ENCODE measurements around the gene RPS6KA2. TPM values are rescaled to one million over a fixed set of nuclear protein-coding genes. Genes with fewer than 3 reads are reported as not detected.

Gene RPS6KA2
- total and polyA plus RNA-seq, 2 donors (not counting 3 experiments of a cell fraction or from before 2014, with no cell fraction given) = 54.5 to 75.8 TPM

DNA sequence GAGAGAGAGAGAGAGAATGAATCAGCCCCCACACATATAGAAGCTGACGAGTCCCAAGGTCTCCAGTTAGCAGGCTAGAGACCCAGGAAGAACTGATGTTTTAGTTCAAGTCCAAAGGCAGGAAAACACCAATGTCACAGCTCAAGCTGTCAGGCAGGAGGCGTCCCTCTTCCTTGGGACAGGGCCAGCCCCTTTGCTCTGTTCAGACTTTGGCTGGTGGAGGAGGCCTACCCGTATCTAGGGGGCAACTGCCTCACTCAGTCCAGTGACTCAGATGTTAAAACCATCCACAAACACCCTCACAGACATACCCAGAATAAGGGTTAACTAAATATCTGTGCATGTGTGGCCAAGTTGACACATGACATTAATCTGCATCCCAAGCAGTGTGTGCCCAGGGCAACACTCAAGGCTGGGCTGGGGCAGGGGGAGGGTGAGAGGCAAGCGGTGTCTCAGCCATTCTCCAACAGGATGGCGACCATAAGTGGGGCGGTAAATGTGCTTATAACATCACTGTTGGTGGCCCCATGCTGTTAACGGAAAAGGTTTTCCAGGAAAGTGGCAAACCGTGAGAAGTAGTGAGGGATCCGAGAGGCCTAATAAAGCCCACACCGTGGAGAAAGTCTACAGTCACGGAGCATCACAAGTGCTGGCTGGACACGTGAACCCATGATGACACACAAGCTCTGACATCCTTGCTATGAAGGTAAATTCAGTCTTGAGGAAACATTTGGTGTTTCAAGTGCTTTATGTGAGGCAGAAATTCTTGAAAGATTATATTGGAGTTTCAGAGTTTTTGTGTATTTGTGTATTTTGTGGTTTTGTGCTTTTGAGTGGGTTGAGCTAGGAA lies 68.7 kb downstream of the RPS6KA2 start:
- intact Hi-C loops (cut with micrococcal nuclease) = no loop called here
- peaks cover 10% of the 10 kb centered on the region for H3K79me2 ChIP-seq (ENCODE audit: control insufficient read depth, insufficient read depth, low read length)
- FAIRE-seq (no peak), DNase-seq (ENCODE audit: low read depth, low spot score) (no peak)
- H3K9ac ChIP-seq (replicated peaks; ENCODE audit: extremely low read depth, insufficient read depth, low read length) = no peak overlapping the region
- H2AFZ ChIP-seq (ENCODE audit: low read depth, low read length) = no peak overlapping the region
- CTCF ChIA-PET = interaction anchor here (1.3 to 2.0 kb wide), 2 partner anchors 31 to 432 kb away, joined by 3 to 4 read pairs; no protein-coding TSS in a partner anchor
- dilution Hi-C loops (cut with MboI; ENCODE audit: extremely low pct_ligation_motif_present, low sequenced_read_pairs) = no loop called here
- H3K27me3 ChIP-seq (ENCODE audit: control insufficient read depth in 2 of 2, insufficient read depth in 2 of 2, low read length in 2 of 2) = no peaks in the 10 kb centered on the region
- no peaks in the 10 kb centered on the region for H3K9me1 ChIP-seq (replicated peaks; ENCODE audit: control insufficient read depth, extremely low read depth, insufficient read depth, low read length)
- no peaks in the 10 kb centered on the region for H3K36me3 ChIP-seq (ENCODE audit: control insufficient read depth in 2 of 2, extremely low read depth in 1 of 2, insufficient read depth in 2 of 2, low read length in 2 of 2)
- POLR2A ChIA-PET = interaction anchor here (0.8 kb wide), 1 partner anchor 82 kb away, joined by 4 read pairs; no protein-coding TSS in a partner anchor
- H3K9me3 ChIP-seq (replicated peaks; ENCODE audit: control insufficient read depth, insufficient read depth, low read length) = no peaks in the 10 kb centered on the region
- BruUV-seq (replicated peaks) = no TSS peak
- H3K4me1 ChIP-seq (ENCODE audit: control insufficient read depth, extremely low read depth, insufficient read depth, low read length) = peaks cover 32% of the 10 kb centered on the region
- no peaks in the 10 kb centered on the region for H4K20me1 ChIP-seq (replicated peaks; ENCODE audit: control insufficient read depth, extremely low read depth, insufficient read depth, low read length)
- no peak overlapping the region for H3K4me2 ChIP-seq (ENCODE audit: insufficient read depth, low read length)
- H3K27ac ChIP-seq (ENCODE audit: insufficient read depth, low read depth, low read length) = peak overlapping the region; percentile 6
- TF ChIP-seq JUN (IDR thresholded peaks at IDR 0.05; ENCODE audit: borderline replicate concordance, insufficient read depth, insufficient read length, low read depth) (no peak), POLR2AphosphoS5 (IDR thresholded peaks at IDR 0.05; ENCODE audit: insufficient read depth, low read depth, low read length) (no peak), GATA2 (IDR thresholded peaks at IDR 0.05; ENCODE audit: insufficient read depth, insufficient read length, low read depth, low read length) (no peak), POLR2A (IDR thresholded peaks at IDR 0.05; ENCODE audit: low read depth, low read length) (no peak), MYC (IDR thresholded peaks at IDR 0.05; ENCODE audit: low read depth, low read length) (no peak), EZH2 (IDR thresholded peaks at IDR 0.05; ENCODE audit: borderline replicate concordance, low read depth, low read length, severe bottlenecking) (no peak), FOS (IDR thresholded peaks at IDR 0.05; ENCODE audit: borderline replicate concordance, insufficient read depth, low read length) (no peak)
- TF ChIP-seq, protein P1, sequence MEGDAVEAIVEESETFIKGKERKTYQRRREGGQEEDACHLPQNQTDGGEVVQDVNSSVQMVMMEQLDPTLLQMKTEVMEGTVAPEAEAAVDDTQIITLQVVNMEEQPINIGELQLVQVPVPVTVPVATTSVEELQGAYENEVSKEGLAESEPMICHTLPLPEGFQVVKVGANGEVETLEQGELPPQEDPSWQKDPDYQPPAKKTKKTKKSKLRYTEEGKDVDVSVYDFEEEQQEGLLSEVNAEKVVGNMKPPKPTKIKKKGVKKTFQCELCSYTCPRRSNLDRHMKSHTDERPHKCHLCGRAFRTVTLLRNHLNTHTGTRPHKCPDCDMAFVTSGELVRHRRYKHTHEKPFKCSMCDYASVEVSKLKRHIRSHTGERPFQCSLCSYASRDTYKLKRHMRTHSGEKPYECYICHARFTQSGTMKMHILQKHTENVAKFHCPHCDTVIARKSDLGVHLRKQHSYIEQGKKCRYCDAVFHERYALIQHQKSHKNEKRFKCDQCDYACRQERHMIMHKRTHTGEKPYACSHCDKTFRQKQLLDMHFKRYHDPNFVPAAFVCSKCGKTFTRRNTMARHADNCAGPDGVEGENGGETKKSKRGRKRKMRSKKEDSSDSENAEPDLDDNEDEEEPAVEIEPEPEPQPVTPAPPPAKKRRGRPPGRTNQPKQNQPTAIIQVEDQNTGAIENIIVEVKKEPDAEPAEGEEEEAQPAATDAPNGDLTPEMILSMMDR (IDR thresholded peaks at IDR 0.05; ENCODE audit: extremely low read depth in 1 of 2, insufficient read depth in 1 of 2, low read depth in 1 of 2, low read length in 2 of 2) = no peak
- TF ChIP-seq, protein P2, sequence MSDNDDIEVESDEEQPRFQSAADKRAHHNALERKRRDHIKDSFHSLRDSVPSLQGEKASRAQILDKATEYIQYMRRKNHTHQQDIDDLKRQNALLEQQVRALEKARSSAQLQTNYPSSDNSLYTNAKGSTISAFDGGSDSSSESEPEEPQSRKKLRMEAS (IDR thresholded peaks at IDR 0.05; ENCODE audit: insufficient read depth, insufficient read length) = no peak
- H3K4me3 ChIP-seq (replicated peaks in 1 of 3; ENCODE audit: insufficient read depth in 1 of 3, low read depth in 1 of 3, low read length in 3 of 3) = no peak overlapping the region

Data from endothelial cell of umbilical vein (primary cell).